Dendritic cell treated with granulocyte-macrophage colony-stimulating factor and Interleukin-4, amounts not matched to agents 40 ng/mL and 50 ng/mL, for 4 days (primary cell): ENCODE measurements around the gene ANKRD34A.

Source experiments
- H3K27ac Mint-ChIP-seq: one replicate; pipeline ENCODE4 v1.8.0; 2022; ENCODE audit warnings: mild to moderate bottlenecking, mixed read lengths
- H3K27me3 Mint-ChIP-seq: one replicate; pipeline ENCODE4 v1.8.0; 2022; ENCODE audit warnings: mild to moderate bottlenecking, mixed read lengths
- H3K36me3 Mint-ChIP-seq: one replicate; pipeline ENCODE4 v1.8.0; 2022; ENCODE audit warnings: low read depth, mixed read lengths
- H3K4me1 Mint-ChIP-seq: one replicate; pipeline ENCODE4 v1.8.0; 2022; ENCODE audit warnings: low read depth, mixed read lengths
- H3K4me3 Mint-ChIP-seq: one replicate; pipeline ENCODE4 v1.8.0; 2022; ENCODE audit warnings: mild to moderate bottlenecking, moderate library complexity, mixed read lengths
- H3K9me3 Mint-ChIP-seq: one replicate; pipeline ENCODE4 v1.8.0; 2022; ENCODE audit warnings: mixed read lengths
- intact Hi-C: fragments of 100-400 bp; cut with micrococcal nuclease; formaldehyde crosslinking; loops from one replicate; pipeline ENCODE4 v1.15.0; 2022

ANKRD34A gene

GRCh38 chr1:145967288-145967687 is 2.9 kb upstream of the ANKRD34A start:
- no peak overlapping the region for H3K27ac Mint-ChIP-seq
- intact Hi-C loops = no loop called here
- peaks cover 7% of the 10 kb centered on the region for H3K9me3 Mint-ChIP-seq
- no peak overlapping the region for H3K4me3 Mint-ChIP-seq
- H3K27me3 Mint-ChIP-seq = peaks cover 8% of the 10 kb centered on the region
- H3K36me3 Mint-ChIP-seq = peaks cover 20% of the 10 kb centered on the region
- peaks cover 28% of the 10 kb centered on the region for H3K4me1 Mint-ChIP-seq

- Mint-ChIP-seq H3K9me3 (peaks cover 7% of the 10 kb centered on the region), H3K27me3 (peaks cover 27% of the 10 kb centered on the region), H3K4me3 (peak overlapping the region; percentile 85), H3K4me1 (peaks cover 48% of the 10 kb centered on the region), H3K36me3 (peaks cover 27% of the 10 kb centered on the region), H3K27ac (peak overlapping the region; percentile 94)
- intact Hi-C loops = loop anchor here (2.0 kb wide), 1 partner anchor 38 kb away; the partner anchor contains the start of gene RBM8A
These were observed 857 bp upstream of the ANKRD34A start for GRCh38 chr1:145965119-145965744.

GRCh38 chr1:145963265-145964019 is 933 bp downstream of the ANKRD34A start:
- Mint-ChIP-seq H3K4me3 (peak overlapping the region; percentile 85), H3K9me3 (peaks cover 7% of the 10 kb centered on the region), H3K27me3 (peaks cover 29% of the 10 kb centered on the region)

GRCh38 chr1:145962157-145963102 is 1.9 kb downstream of the ANKRD34A start:
- H3K27me3 Mint-ChIP-seq = peaks cover 29% of the 10 kb centered on the region
- H3K27ac Mint-ChIP-seq = peak overlapping the region; percentile 60
- H3K36me3 Mint-ChIP-seq = peaks cover 21% of the 10 kb centered on the region
- H3K4me3 Mint-ChIP-seq = peak overlapping the region; percentile 78
- intact Hi-C loops = no loop called here
- H3K4me1 Mint-ChIP-seq = peaks cover 73% of the 10 kb centered on the region
- peaks cover 6% of the 10 kb centered on the region for H3K9me3 Mint-ChIP-seq

More at GRCh38 chr1:145963265-145964019, 933 bp downstream of the ANKRD34A start:
- Mint-ChIP-seq H3K36me3 (peaks cover 27% of the 10 kb centered on the region), H3K27ac (peak overlapping the region; percentile 94), H3K4me1 (peaks cover 66% of the 10 kb centered on the region)
- intact Hi-C loops = loop anchor here (2.0 kb wide), 1 partner anchor 37 kb away; the partner anchor contains the start of gene RBM8A

- H3K9me3 Mint-ChIP-seq = no peaks in the 10 kb centered on the region
- H3K27me3 Mint-ChIP-seq = peaks cover 29% of the 10 kb centered on the region
- peaks cover 15% of the 10 kb centered on the region for H3K36me3 Mint-ChIP-seq
- H3K4me1 Mint-ChIP-seq = peaks cover 81% of the 10 kb centered on the region
- intact Hi-C loops = no loop called here
- H3K4me3 Mint-ChIP-seq = peak overlapping the region; percentile 78
- H3K27ac Mint-ChIP-seq = peak overlapping the region; percentile 60
These were observed 2.8 kb downstream of the ANKRD34A start for GRCh38 chr1:145961425-145962156.

- H3K36me3 Mint-ChIP-seq = peaks cover 15% of the 10 kb centered on the region
- peaks cover 29% of the 10 kb centered on the region for H3K27me3 Mint-ChIP-seq
- H3K27ac Mint-ChIP-seq = peak overlapping the region; percentile 60
- peak overlapping the region; percentile 78 for H3K4me3 Mint-ChIP-seq
- peaks cover 86% of the 10 kb centered on the region for H3K4me1 Mint-ChIP-seq
- no peaks in the 10 kb centered on the region for H3K9me3 Mint-ChIP-seq
- intact Hi-C loops = no loop called here
These were observed 3.3 kb downstream of the ANKRD34A start for GRCh38 chr1:145961109-145961424.

GRCh38 chr1:145960468-145961108 is 3.8 kb downstream of the ANKRD34A start:
- intact Hi-C loops = no loop called here
- H3K27me3 Mint-ChIP-seq = peaks cover 29% of the 10 kb centered on the region
- peak overlapping the region; percentile 78 for H3K4me3 Mint-ChIP-seq
- peaks cover 91% of the 10 kb centered on the region for H3K4me1 Mint-ChIP-seq
- peak overlapping the region; percentile 60 for H3K27ac Mint-ChIP-seq
- H3K36me3 Mint-ChIP-seq = peaks cover 15% of the 10 kb centered on the region
- H3K9me3 Mint-ChIP-seq = no peaks in the 10 kb centered on the region

GRCh38 chr1:145959957-145960467 is 4.4 kb downstream of the ANKRD34A start:
- no peaks in the 10 kb centered on the region for H3K9me3 Mint-ChIP-seq
- H3K27me3 Mint-ChIP-seq = peaks cover 29% of the 10 kb centered on the region
- peak overlapping the region; percentile 78 for H3K4me3 Mint-ChIP-seq
- H3K4me1 Mint-ChIP-seq = peaks cover 92% of the 10 kb centered on the region
- intact Hi-C loops = no loop called here
- peak overlapping the region; percentile 25 for H3K27ac Mint-ChIP-seq
- H3K36me3 Mint-ChIP-seq = peaks cover 15% of the 10 kb centered on the region

GRCh38 chr1:145959333-145959732 is 5.0 kb downstream of the ANKRD34A start:
- intact Hi-C loops = no loop called here
- peak overlapping the region; percentile 25 for H3K27ac Mint-ChIP-seq

GRCh38 chr1:145958734-145959133 is 5.6 kb downstream of the ANKRD34A start:
- intact Hi-C loops = no loop called here
- no peak overlapping the region for H3K4me3 Mint-ChIP-seq
- peaks cover 7% of the 10 kb centered on the region for H3K36me3 Mint-ChIP-seq
- H3K27ac Mint-ChIP-seq = no peak overlapping the region
- H3K27me3 Mint-ChIP-seq = peaks cover 29% of the 10 kb centered on the region
- no peaks in the 10 kb centered on the region for H3K9me3 Mint-ChIP-seq
- H3K4me1 Mint-ChIP-seq = peaks cover 90% of the 10 kb centered on the region

More at GRCh38 chr1:145959333-145959732, 5.0 kb downstream of the ANKRD34A start:
- peaks cover 96% of the 10 kb centered on the region for H3K4me1 Mint-ChIP-seq
- H3K9me3 Mint-ChIP-seq = no peaks in the 10 kb centered on the region
- H3K36me3 Mint-ChIP-seq = peaks cover 10% of the 10 kb centered on the region
- peaks cover 29% of the 10 kb centered on the region for H3K27me3 Mint-ChIP-seq
- H3K4me3 Mint-ChIP-seq = peak overlapping the region; percentile 37

GRCh38 chr1:145957443-145958319 is 6.7 kb downstream of the ANKRD34A start, which contains the start of gene LIX1L:
LIX1L (minus strand) TSS chr1:145958017; CDS start chr1:145957927, 90 bp downstream.
- peak within 1 kb of the TSS; percentile 79 for H3K4me3 Mint-ChIP-seq
- H3K27me3 Mint-ChIP-seq = peaks cover 23% of the 10 kb centered on the region
- H3K27ac Mint-ChIP-seq = peak within 1 kb of the TSS; percentile 71
- H3K36me3 Mint-ChIP-seq = peaks cover 7% of the 10 kb centered on the region
- H3K9me3 Mint-ChIP-seq = no peaks in the 10 kb centered on the region
- intact Hi-C loops = no loop called here
- H3K4me1 Mint-ChIP-seq = peaks cover 80% of the 10 kb centered on the region
